Activated T-helper 1 cell treated with anti-CD3 and anti-CD28 coated beads, Interleukin-12 subunit alpha, Interleukin-12 subunit beta, Interleukin-2, Interleukin-4 antibody, amounts not matched to agents 30 ng/mL and 10 ng/mL and 1 ng/mL, durations not matched to agents 14 hours and 24 hours and 36 hours (primary cell): ENCODE data around the gene SH2D3C. TPM values are rescaled to one million over a fixed set of nuclear protein-coding genes. Genes with fewer than 3 reads are reported as not detected.

Source experiments
- DNase-seq: peaks from one replicate; pipeline ENCODE4 v3.0.0; 2021; ENCODE audit warnings: low spot score
- H3K27ac Mint-ChIP-seq: one replicate; pipeline ENCODE4 v1.8.0; 2021; ENCODE audit warnings: mild to moderate bottlenecking, mixed read lengths
- H3K27me3 Mint-ChIP-seq: one replicate; pipeline ENCODE4 v1.8.0; 2022; ENCODE audit warnings: mild to moderate bottlenecking, moderate library complexity, mixed read lengths; ENCODE audit not compliant: insufficient read depth
- H3K36me3 Mint-ChIP-seq: one replicate; pipeline ENCODE4 v1.8.0; 2021; ENCODE audit warnings: low read depth, mixed read lengths
- H3K4me1 Mint-ChIP-seq: one replicate; pipeline ENCODE4 v1.8.0; 2021; ENCODE audit warnings: low read depth, mixed read lengths
- H3K4me3 Mint-ChIP-seq: one replicate; pipeline ENCODE4 v1.8.0; 2021; ENCODE audit warnings: mild to moderate bottlenecking, moderate library complexity, mixed read lengths
- H3K9me3 Mint-ChIP-seq: one replicate; pipeline ENCODE4 v1.8.0; 2021; ENCODE audit warnings: mixed read lengths
- intact Hi-C: fragments of 100-400 bp; cut with micrococcal nuclease; formaldehyde crosslinking; loops from one replicate; pipeline ENCODE4 v1.15.1; 2024
- total RNA-seq: library from RNA; stranded (reverse); gene quantifications from 2 replicates; pipeline ENCODE4 v1.2.3, GENCODE V29; 2022

Gene SH2D3C
- total RNA-seq, 1 donor from 2014 or later, result 30.0 TPM

DNA sequence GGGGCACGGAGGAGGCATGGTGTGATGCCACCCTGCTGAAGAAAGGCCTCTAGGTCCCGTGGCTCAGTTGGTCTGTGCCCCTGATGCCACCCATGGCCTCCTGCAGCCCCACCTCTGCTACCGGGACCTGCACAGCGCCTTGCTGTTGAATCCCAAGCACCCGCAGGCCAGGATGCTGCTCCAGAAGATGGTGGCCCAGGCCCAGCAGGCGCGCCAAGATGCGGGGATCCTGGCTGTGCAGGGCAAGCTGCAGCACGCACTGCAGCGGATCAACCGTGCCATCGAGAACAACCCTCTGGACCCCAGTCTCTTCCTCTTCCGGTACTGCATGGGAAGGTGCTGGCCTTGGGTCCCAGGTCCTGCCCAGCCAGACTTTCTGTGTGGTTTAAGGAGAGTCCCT lies 55.5 kb downstream of the SH2D3C start:
- H3K4me1 Mint-ChIP-seq, result peaks cover 10% of the 10 kb centered on the region
- no peaks in the 10 kb centered on the region for H3K36me3 Mint-ChIP-seq
- no peak overlapping the region for H3K4me3 Mint-ChIP-seq
- no peak for DNase-seq
- intact Hi-C loops, result no loop called here
- H3K27me3 Mint-ChIP-seq, result no peaks in the 10 kb centered on the region
- H3K27ac Mint-ChIP-seq, result no peak overlapping the region
- H3K9me3 Mint-ChIP-seq, result no peaks in the 10 kb centered on the region

DNA sequence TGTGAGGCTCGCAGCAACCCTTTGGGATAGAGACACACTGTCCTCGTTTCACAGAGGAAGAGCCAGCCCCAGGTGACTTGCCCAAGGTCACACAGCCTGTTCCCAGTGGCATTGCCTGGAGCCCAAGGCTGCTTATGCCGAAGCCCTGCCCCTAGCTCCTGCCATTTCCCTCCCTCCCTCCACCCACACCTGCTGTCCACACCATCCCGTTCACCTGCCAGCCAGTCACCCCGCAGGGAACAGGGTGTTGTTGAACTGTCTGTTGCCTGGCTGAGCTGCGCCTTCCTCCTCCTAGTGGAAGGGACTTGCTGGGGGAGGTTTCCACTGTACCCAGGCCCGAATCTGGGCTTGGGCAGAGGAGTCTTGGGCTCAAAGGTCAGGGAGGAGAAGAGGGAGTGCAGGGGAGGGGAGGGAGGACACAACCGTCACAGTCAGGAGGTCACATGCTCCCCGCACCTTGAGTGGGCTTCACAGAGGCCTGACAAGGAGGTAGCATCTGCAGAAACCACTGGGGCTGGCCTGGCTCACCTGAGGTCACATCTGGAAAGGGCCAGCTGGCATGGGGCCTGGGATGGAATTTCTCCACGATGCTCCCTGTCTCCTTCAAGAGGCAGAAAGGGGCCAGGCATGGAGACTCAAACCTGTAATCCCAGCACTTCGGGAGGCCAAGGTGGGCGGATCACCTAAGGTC lies 56.3 kb downstream of the SH2D3C start:
- no peak overlapping the region for H3K27ac Mint-ChIP-seq
- intact Hi-C loops, result no loop called here
- DNase-seq, result no peak

DNA sequence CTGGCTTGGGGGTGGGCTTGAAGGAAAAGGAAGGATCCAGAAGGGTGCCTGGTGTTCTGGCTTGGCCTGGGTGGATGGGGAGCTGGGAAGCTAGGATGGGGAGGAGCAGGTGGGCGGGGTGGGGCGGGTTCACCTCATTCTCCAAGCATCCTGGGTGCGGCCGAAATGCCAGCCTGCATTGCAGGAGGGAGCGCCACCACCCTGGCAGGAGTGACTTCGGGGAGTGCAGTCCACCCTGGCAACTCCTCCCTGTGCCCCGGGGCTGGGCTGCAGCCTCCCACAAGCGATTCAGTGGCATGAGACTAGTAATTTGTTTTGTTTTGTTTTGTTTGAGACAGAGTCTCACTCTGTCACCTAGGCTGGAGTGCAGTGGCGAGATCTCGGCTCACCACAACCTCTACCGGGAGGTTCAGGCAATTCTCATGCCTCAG lies 57.1 kb downstream of the SH2D3C start:
- H3K4me3 Mint-ChIP-seq, result no peak overlapping the region

More for the DNA sequence above, 56.3 kb downstream of the SH2D3C start:
- H3K27me3 Mint-ChIP-seq, result no peaks in the 10 kb centered on the region
- H3K4me1 Mint-ChIP-seq, result peaks cover 10% of the 10 kb centered on the region
- H3K9me3 Mint-ChIP-seq, result no peaks in the 10 kb centered on the region
- no peak overlapping the region for H3K4me3 Mint-ChIP-seq
- no peaks in the 10 kb centered on the region for H3K36me3 Mint-ChIP-seq

DNA sequence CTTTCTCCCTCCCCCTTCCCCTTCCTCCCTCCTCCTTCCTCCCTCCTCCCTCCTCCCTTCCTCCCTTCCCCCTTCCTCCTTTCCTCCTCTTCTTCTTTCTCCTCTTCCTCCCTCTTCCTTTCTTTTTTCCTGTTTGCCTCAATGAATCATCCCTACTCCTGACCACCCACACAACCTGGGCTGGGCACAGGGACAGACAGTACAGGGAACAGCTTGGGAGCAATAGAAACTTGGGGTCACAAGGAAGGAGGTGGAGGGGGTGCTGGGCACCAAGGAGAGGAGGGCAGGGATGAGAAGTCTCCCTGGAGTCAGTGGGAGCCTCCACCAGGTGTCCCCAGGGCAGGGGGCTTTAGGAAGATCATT lies 57.6 kb downstream of the SH2D3C start:
- Mint-ChIP-seq H3K27me3 (no peaks in the 10 kb centered on the region), H3K4me3 (no peak overlapping the region), H3K9me3 (no peaks in the 10 kb centered on the region), H3K27ac (peak overlapping the region; percentile 70), H3K4me1 (peaks cover 15% of the 10 kb centered on the region), H3K36me3 (no peaks in the 10 kb centered on the region)
- intact Hi-C loops, result no loop called here
- DNase-seq, result no peak

More for the DNA sequence above, 57.1 kb downstream of the SH2D3C start:
- Mint-ChIP-seq H3K27ac (no peak overlapping the region), H3K36me3 (no peaks in the 10 kb centered on the region), H3K4me1 (peaks cover 10% of the 10 kb centered on the region), H3K27me3 (no peaks in the 10 kb centered on the region), H3K9me3 (no peaks in the 10 kb centered on the region)
- DNase-seq, result no peak
- intact Hi-C loops, result no loop called here

DNA sequence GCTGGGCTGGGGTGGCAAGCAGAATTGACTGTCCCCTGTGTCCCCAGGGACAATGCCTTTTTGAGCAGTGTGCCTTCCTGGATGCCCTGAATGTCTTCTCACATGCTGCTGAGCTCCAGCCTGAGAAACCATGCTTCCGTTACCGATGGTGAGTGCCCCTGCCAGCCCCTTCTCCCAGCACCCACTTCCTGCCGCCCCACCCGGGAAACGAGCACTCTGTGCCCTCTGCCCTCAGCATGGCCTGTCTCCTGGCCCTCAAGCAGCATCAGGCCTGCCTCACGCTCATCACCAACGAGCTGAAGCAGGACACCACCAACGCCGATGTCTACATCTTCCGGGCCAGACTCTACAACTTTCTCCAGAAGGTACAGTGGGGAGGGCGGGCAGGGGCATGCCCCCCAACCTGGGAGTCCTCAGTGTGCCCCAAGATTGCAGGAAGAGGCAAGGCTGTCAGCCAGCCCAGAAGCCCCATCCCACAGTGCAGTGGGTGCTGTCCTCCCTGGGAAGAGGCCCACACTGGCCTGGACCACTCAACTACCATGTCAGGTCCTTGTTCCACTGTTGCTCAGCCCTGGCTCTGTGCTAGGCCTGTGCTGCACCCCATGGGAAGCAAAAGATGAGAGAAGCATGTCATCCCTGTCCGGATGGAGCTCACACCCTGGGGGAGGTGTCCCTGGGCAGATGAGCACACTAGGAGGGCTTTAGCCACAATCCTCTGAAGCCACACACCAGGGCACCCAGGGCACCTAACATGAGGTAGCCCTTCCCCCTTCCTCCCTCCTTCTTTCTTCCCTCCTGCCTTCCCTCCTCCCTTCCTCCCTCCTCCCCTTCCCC lies 58.2 kb downstream of the SH2D3C start:
- Mint-ChIP-seq H3K9me3 (no peaks in the 10 kb centered on the region), H3K27me3 (peaks cover 2% of the 10 kb centered on the region), H3K36me3 (no peaks in the 10 kb centered on the region), H3K27ac (peak overlapping the region; percentile 18), H3K4me1 (peaks cover 21% of the 10 kb centered on the region), H3K4me3 (no peak overlapping the region)
- intact Hi-C loops, result no loop called here
- DNase-seq, result no peak

DNA sequence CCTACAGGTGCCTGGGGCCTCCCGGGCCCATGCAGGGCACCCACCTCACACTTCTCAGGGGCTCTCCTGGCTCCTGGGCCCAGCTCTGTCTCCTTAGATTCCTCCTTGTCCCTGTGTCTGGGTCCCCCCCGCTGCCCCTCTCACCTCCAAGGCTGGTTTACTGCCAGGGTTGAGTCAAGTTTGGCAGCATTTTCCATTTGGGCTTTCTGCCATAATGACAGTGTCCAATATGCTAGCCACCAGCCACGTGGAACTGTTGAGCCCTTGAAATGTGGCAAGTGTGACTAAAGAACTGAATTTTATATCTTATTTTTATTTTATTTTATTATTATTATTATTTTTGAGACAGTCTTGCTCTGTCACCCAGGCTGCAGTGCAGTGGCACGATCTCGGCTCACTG lies 60.7 kb downstream of the SH2D3C start:
- Mint-ChIP-seq H3K27ac (no peak overlapping the region), H3K9me3 (no peaks in the 10 kb centered on the region), H3K27me3 (peaks cover 2% of the 10 kb centered on the region), H3K36me3 (no peaks in the 10 kb centered on the region), H3K4me3 (peak overlapping the region; percentile 31), H3K4me1 (peaks cover 21% of the 10 kb centered on the region)
- no peak for DNase-seq
- intact Hi-C loops, result no loop called here

DNA sequence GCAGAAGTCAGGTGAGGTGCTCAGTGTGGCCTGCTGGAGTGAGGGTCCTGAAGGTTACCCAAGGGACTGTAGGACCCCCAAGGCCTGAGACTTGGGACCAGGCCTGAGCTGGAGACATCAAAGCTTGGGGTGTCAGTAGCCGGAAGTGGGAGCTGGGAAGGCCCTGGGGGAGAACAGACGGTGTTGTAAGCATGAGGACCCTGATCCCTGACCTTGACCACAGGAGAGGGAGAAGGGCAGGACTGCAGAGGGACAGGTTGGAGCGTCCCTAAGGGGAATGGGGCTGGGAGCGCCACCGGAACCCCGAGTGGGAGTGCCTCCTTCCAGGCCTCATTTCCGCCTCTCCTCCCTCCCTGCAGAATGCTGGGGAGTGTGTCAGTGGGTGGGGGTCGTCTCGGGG lies 62.1 kb downstream of the SH2D3C start:
- H3K27me3 Mint-ChIP-seq, result peaks cover 2% of the 10 kb centered on the region
- H3K27ac Mint-ChIP-seq, result peak overlapping the region; percentile 98
- peaks cover 22% of the 10 kb centered on the region for H3K4me1 Mint-ChIP-seq
- DNase-seq, result no peak
- no peaks in the 10 kb centered on the region for H3K9me3 Mint-ChIP-seq
- peak overlapping the region; percentile 98 for H3K4me3 Mint-ChIP-seq
- H3K36me3 Mint-ChIP-seq, result no peaks in the 10 kb centered on the region
- intact Hi-C loops, result no loop called here

DNA sequence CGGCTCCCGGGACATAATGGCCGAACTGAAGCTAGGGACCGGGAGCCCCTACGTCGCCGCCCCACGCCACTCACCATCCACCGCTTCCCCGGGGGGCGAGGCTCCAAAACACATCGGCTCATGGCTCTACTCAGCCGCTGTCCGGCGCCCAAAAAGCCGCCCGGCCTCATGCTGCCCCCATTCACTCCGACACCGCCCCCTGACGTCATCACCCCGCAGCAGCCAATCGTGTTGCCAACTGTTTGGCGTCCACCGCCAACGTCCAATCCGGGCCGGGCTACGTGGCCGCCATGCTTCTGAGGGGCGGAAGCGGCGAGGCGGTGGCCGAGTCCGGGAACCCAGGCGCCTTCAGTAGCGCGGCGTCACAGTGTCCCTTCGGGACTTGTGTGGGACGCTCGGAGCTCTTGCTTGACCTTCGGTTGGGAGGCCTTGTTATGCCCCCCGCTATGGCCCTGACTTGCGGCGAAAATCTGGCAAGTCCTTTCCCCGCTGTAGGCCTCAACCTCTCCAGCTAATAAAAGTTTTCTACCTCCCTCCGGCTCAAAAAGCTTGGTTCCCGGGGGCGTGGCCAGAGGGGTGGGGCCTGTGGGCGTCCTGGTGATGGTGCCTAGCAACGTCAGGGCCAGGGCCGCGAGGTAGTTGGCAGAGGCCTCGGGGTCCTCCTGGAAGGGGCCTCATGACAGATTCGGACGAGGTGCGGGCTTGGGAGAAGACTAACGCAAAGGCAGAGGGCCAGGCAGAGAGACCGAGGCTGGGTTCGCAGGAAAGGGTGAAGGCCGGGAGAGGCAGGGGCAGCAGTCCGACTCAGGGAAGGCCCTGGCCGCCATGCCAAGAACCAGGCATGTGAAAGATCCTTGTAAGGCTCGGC lies 62.8 kb downstream of the SH2D3C start, which contains the start of the genes PTRH1 and TTC16:
Gene PTRH1, minus strand, starts transcription at position 194 of the 868 bp plus-strand sequence. Its CDS starts 24 bp downstream, at position 170.
Gene TTC16, plus strand, starts transcription at position 610 of the 868 bp plus-strand sequence. Its CDS starts 67 bp downstream, at position 677.
- peak; percentile 97 for DNase-seq
- peaks cover 28% of the 10 kb centered on the region for H3K4me1 Mint-ChIP-seq
- H3K9me3 Mint-ChIP-seq, result no peaks in the 10 kb centered on the region
- intact Hi-C loops, result loop anchor here (1.0 to 2.0 kb wide), 5 partner anchors 16 to 264 kb away; partner anchors contain the start of genes LRSAM1, RPL12, STXBP1 and TOR2A
- H3K27ac Mint-ChIP-seq, result peak within 1 kb of the TSS; percentile 98
- peaks cover 2% of the 10 kb centered on the region for H3K27me3 Mint-ChIP-seq
- H3K4me3 Mint-ChIP-seq, result peak within 1 kb of the TSS; percentile 98
- H3K36me3 Mint-ChIP-seq, result no peaks in the 10 kb centered on the region

DNA sequence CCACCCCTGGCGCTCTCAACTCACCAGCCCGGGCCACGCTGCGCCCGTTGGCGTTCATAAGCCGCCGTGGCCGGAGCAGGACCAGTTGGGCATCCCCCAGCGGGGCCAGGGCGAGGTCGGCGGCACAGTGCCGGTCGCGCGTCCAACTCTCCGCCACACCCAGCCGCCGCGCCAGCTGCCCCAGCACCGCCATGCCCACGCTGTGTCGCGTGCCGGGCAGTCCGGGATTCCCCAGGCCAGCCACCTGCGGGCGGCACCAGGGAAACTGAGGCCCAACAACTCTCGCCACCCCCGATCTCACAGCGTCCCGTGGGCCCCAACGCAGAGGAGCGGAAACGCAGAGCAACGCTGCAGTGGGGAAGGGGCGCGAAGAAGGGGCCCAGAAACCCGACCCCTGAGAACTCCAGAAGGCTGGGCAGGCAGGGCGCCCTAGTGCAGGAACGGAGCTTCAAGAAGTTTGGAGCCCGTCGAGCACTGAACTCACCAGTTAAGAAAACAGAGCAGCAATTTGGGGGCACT lies 63.5 kb downstream of the SH2D3C start:
- Mint-ChIP-seq H3K27me3 (peaks cover 2% of the 10 kb centered on the region), H3K4me1 (peaks cover 23% of the 10 kb centered on the region), H3K27ac (peak overlapping the region; percentile 98), H3K9me3 (no peaks in the 10 kb centered on the region), H3K36me3 (no peaks in the 10 kb centered on the region), H3K4me3 (peak overlapping the region; percentile 98)
- intact Hi-C loops, result loop anchor here (1.0 to 2.0 kb wide), 5 partner anchors 16 to 264 kb away; partner anchors contain the start of genes LRSAM1, RPL12, STXBP1 and TOR2A
- peak; percentile 13 for DNase-seq

DNA sequence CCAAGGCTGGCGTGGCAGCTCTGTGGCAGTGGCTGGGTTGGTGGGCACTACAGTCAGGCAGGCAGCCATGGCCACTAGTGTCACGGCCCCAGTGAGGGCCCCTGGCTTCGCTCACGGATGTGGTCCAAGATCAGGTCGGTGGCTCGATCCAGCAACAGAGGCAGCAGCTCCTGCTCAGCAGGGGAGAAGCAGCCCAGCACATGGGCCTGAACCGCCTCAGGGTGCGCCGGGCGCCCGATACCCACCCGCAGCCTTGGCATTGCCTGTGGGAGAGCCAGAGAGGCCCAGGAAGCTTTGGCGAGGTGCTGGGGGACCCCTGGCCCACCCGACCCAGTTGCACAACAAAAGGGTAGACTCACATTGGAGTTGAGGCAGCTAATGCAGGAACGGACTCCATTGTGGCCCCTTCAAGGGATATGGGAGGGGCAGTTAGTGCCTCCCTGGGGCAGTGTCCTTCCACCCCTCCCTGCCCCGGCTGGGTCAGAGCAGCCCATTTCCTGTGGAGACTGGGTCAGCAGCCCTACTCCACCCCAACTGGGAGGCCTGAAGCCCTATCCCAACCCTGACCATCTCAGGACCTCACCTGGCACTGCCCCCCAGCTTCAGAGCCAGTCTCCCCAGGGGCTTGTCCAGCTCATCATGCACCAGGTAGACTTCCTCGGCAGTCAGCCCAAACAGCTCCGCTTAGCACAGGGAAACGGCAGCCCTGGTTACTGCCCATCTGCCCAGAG lies 64.3 kb downstream of the SH2D3C start:
- Mint-ChIP-seq H3K36me3 (no peaks in the 10 kb centered on the region), H3K27me3 (peaks cover 2% of the 10 kb centered on the region), H3K27ac (no peak overlapping the region), H3K4me3 (peak overlapping the region; percentile 76), H3K4me1 (peaks cover 18% of the 10 kb centered on the region), H3K9me3 (no peaks in the 10 kb centered on the region)
- intact Hi-C loops, result loop anchor here (2.0 kb wide), 1 partner anchor 101 kb away; the partner anchor contains the start of gene STXBP1
- no peak for DNase-seq

DNA sequence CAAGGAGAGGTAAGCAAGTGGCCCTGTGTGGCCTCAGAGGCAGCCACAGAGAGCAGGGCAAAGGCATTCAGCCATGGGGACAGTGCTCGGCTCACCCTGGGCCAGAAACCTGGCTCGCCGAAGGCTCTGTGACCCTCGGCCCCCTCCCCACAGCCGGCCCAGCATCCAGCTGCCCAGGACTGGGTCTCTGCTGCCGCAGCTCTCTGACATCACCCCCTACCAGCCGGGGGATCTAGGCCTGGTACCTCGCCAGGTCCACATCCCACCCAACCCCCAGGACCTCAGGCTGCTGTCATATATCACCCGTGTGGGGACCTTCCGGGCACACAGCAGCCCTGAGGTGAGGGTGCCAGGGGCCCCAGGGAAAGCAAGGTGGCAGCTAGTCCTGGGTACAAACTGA lies 65.6 kb downstream of the SH2D3C start:
- Mint-ChIP-seq H3K4me1 (peaks cover 18% of the 10 kb centered on the region), H3K27ac (no peak overlapping the region), H3K27me3 (peaks cover 2% of the 10 kb centered on the region), H3K4me3 (peak overlapping the region; percentile 53), H3K36me3 (no peaks in the 10 kb centered on the region), H3K9me3 (no peaks in the 10 kb centered on the region)
- DNase-seq, result no peak
- intact Hi-C loops, result no loop called here
